MCF 10A (cell line): ENCODE results near the gene AP3D1. TPM values are rescaled to one million over a fixed set of nuclear protein-coding genes. Genes with fewer than 3 reads are reported as not detected.
"Not testable (repeated sequence)": the region's sequence is repeated elsewhere in the genome, so short reads cannot be mapped to it uniquely, and the experiment has no call there.

Experiments
- Bru-seq: library from RNA; stranded (reverse); fragments of 400-500 nt; gene quantifications from one replicate; lab custom pipeline; 2021; lab: Mats Ljungman, UMichigan
- BruChase-seq, 2 experiments: library from RNA; stranded (reverse); fragments of 400-500 nt; gene quantifications; one replicate each; lab custom pipeline; 2021; lab: Mats Ljungman, UMichigan
- BruUV-seq: library from RNA; stranded (reverse); fragments of 400-500 nt; replicated peaks from 2 replicates; lab custom pipeline; 2021; lab: Mats Ljungman, UMichigan
- CTCF ChIA-PET: fragments of 300-600 bp; sonication (Branson Sonifier 250); formaldehyde crosslinking; extraction: SDS; loops from one replicate; lab custom pipeline; 2021; ENCODE audit warnings: antibody characterized with exemption, inconsistent platforms; lab: Yijun Ruan, JAX
- POLR2A ChIA-PET: fragments of 300-600, 350-650 bp; sonication (Branson Sonifier 250); formaldehyde crosslinking; extraction: SDS; loops from one replicate; lab custom pipeline; 2020; ENCODE audit warnings: antibody characterized with exemption, inconsistent platforms; lab: Yijun Ruan, JAX
- DNase-seq: peaks from one replicate; pipeline ENCODE4 v3.0.0-alpha.2; 2018; ENCODE audit not compliant: unreplicated experiment
- H3K27ac Mint-ChIP-seq: one replicate; pipeline ENCODE4 v1.8.0; 2022; ENCODE audit warnings: mild to moderate bottlenecking, low read depth, mixed read lengths; ENCODE audit not compliant: unreplicated experiment
- H3K27me3 Mint-ChIP-seq: one replicate; pipeline ENCODE4 v1.8.0; 2022; ENCODE audit warnings: mixed read lengths; ENCODE audit not compliant: insufficient read depth, unreplicated experiment
- H3K36me3 Mint-ChIP-seq: one replicate; pipeline ENCODE4 v1.8.0; 2022; ENCODE audit warnings: mild to moderate bottlenecking, moderate library complexity, mixed read lengths; ENCODE audit not compliant: insufficient read depth, unreplicated experiment
- H3K4me1 Mint-ChIP-seq: one replicate; pipeline ENCODE4 v1.8.0; 2022; ENCODE audit warnings: mixed read lengths; ENCODE audit not compliant: insufficient read depth, unreplicated experiment
- H3K4me3 Mint-ChIP-seq: one replicate; pipeline ENCODE4 v1.8.0; 2022; ENCODE audit warnings: mild to moderate bottlenecking, moderate library complexity, mixed read lengths; ENCODE audit not compliant: unreplicated experiment
- H3K9me3 Mint-ChIP-seq: one replicate; pipeline ENCODE4 v1.8.0; 2022; ENCODE audit warnings: mixed read lengths; ENCODE audit not compliant: unreplicated experiment
- CTCF ChIP-seq: fragments of 200-600 bp; IDR thresholded peaks from one replicate; pipeline ENCODE4 v1.8.0; 2022; ENCODE audit warnings: antibody characterized with exemption, mild to moderate bottlenecking; ENCODE audit not compliant: unreplicated experiment
- intact Hi-C: fragments of 100-400 bp; cut with micrococcal nuclease; formaldehyde crosslinking; loops from 2 replicates; pipeline ENCODE4 v1.14.1; 2022
- long read RNA-seq: library from polyadenylated mRNA; stranded (forward); transcript quantifications from one replicate; pipeline ENCODE4 v2.0.0, GENCODE V29; 2022
- total RNA-seq: library from RNA; stranded (reverse); gene quantifications from 2 replicates; pipeline ENCODE4 v1.2.3, GENCODE V29; 2022

AP3D1 gene
- total RNA-seq (172 and 181 TPM in 2 replicates), Bru-seq, nascent RNA (percentile 74 among the genes with signal in this experiment), BruChase-seq, experiment 1, labeled RNA remaining after a 6-hour chase (percentile 89 among the genes with signal in this experiment), BruChase-seq, experiment 2, labeled RNA remaining after a 2-hour chase (percentile 83 among the genes with signal in this experiment)
- long read RNA-seq, full-length matches to known transcripts = 31 of 120 reads
- long read RNA-seq, partial matches to known transcripts = 30 of 120 reads
- long read RNA-seq, other reads (novel, unspliced or antisense) = 59 of 120 reads

DNA sequence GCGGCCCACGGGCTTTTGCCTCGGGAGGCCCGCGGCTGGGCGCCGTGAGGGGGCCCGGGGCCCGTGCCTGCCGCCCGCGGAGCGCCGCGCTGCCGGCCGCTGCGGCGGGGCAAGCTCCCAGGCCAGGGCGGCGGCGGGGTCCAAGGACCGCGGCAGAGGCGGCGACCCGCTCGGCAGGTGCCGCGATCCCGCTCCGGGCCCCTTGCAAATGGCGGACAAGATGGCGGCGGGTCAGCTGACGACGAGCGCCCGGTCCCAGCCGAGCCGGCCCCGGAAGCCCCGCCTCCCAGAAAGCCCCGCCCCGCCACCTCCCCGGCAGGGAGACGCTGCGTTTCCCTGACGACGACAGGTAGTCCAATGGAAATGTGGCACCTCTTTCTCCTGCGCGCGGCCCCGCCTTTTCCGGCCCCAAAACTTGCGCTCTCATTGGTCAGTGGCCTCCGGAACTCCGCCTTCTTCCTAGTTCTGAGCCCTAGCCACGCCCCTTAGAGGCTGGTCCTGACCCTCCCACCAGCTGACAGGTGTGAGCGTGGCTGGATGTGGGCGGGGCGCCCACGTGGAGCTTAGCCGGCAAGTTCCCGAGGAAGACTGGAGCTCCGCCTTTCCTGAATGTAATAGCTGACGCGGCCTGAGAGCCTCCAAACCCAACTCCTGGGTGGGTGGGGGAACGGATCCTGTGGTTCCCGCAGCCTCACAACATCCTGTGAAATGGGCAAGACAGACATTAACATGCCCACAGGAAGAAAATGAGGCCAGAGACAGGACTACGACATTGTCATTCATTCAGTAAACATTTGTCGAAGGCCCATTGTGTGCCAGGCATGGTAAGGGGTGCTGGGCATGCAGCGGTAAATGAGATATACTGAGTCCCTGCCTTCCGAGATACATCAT, at the start of gene AP3D1:
AP3D1 (minus strand) TSS at position 228 of the 891 bp plus-strand sequence. CDS start 232 bp downstream, outside the sequence.
- peak within 1 kb of the TSS; percentile 55 for H3K27ac Mint-ChIP-seq
- DNase-seq = peak; percentile 100
- ChIA-PET POLR2A (interaction anchor here (0.7 to 2.9 kb wide), 13 partner anchors 11 to 296 kb away, joined by 3 to 11 read pairs (median 5); partner anchors contain the start of genes DOT1L, PLEKHJ1 and TIMM13), CTCF (interaction anchor here (0.6 to 0.7 kb wide), 2 partner anchors 84 kb away, joined by 3 read pairs; partner anchors contain the start of gene PLEKHJ1)
- BruUV-seq = no TSS peak
- H3K27me3 Mint-ChIP-seq = no peaks in the 10 kb centered on the region
- H3K36me3 Mint-ChIP-seq = peaks cover 23% of the 10 kb centered on the region
- no peak for TF ChIP-seq CTCF
- no peaks in the 10 kb centered on the region for H3K9me3 Mint-ChIP-seq
- peak within 1 kb of the TSS; percentile 78 for H3K4me3 Mint-ChIP-seq
- intact Hi-C loops = loop anchor here (2.0 to 5.0 kb wide), 2 partner anchors 17 to 134 kb away; partner anchors contain the start of gene BTBD2
- peaks cover 16% of the 10 kb centered on the region for H3K4me1 Mint-ChIP-seq

DNA sequence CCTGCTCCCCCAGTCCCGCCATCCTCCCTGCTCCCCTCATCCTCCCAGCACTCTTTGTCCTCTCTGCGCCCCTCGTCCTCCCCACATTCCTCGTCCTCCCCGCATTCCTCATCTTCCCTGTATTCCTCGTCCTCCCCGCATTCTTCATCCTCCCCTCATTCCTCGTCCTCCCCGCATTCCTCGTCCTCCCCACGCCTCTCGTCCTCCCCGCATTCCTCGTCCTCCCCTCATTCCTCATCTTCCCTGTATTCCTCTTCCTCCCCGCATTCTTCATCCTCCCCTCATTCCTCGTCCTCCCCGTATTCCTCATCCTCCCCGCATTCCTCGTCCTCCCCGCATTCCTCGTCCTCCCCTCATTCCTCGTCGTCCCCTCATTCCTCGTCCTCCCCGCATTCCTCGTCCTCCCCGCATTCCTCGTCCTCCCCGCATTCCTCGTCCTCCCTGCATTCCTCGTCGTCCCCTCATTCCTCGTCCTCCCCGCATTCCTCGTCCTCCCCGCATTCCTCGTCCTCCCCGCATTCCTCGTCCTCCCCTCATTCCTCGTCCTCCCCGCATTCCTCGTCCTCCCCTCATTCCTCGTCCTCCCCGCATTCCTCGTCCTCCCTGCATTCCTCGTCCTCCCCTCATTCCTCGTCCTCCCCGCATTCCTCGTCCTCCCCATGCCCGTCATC, 49.4 kb upstream of the AP3D1 start:
- H3K27me3 Mint-ChIP-seq, BruUV-seq, H3K4me3 Mint-ChIP-seq, H3K27ac Mint-ChIP-seq, DNase-seq, CTCF ChIA-PET, H3K9me3 Mint-ChIP-seq, intact Hi-C loops, H3K4me1 Mint-ChIP-seq, POLR2A ChIA-PET: not testable (repeated sequence)
- peaks cover 40% of the 10 kb centered on the region for H3K36me3 Mint-ChIP-seq

- CTCF ChIA-PET = interaction anchor here (1.2 kb wide), 1 partner anchor 44 kb away, joined by 5 read pairs; no protein-coding TSS in a partner anchor
- no TSS peak for BruUV-seq
- intact Hi-C loops = no loop called here
- POLR2A ChIA-PET = no interaction called here
- no peak for TF ChIP-seq CTCF
- no peak overlapping the region for H3K4me3 Mint-ChIP-seq
- no peaks in the 10 kb centered on the region for H3K27me3 Mint-ChIP-seq
- H3K27ac Mint-ChIP-seq = no peak overlapping the region
- peaks cover 40% of the 10 kb centered on the region for H3K36me3 Mint-ChIP-seq
- H3K4me1 Mint-ChIP-seq = no peaks in the 10 kb centered on the region
- H3K9me3 Mint-ChIP-seq = no peaks in the 10 kb centered on the region
- DNase-seq = no peak
These were observed 48.7 kb upstream of the AP3D1 start for GRCh38 chr19:2199861-2200623.

- CTCF ChIA-PET = interaction anchor here (1.2 kb wide), 1 partner anchor 43 kb away, joined by 5 read pairs; no protein-coding TSS in a partner anchor
- Mint-ChIP-seq H3K4me3 (no peak overlapping the region), H3K36me3 (peaks cover 40% of the 10 kb centered on the region), H3K9me3 (no peaks in the 10 kb centered on the region), H3K27me3 (no peaks in the 10 kb centered on the region), H3K4me1 (no peaks in the 10 kb centered on the region), H3K27ac (no peak overlapping the region)
- no TSS peak for BruUV-seq
- no peak for TF ChIP-seq CTCF
- intact Hi-C loops = no loop called here
- POLR2A ChIA-PET = no interaction called here
- no peak for DNase-seq
These were observed 47.8 kb upstream of the AP3D1 start for GRCh38 chr19:2199215-2199614.
